Astrocyte (in vitro differentiated cells and primary cell): Measurements from ENCODE around the gene APBA2.

ENCODE experiments used
- EZH2 ChIP-seq: IDR thresholded peaks from 2 replicates; pipeline ENCODE4 v1.6.1; 2012; ENCODE audit warnings: mild to moderate bottlenecking, low read length, inconsistent platforms; ENCODE audit not compliant: insufficient read depth
- TF ChIP-seq, protein P1 (sequence below): IDR thresholded peaks from 2 replicates; pipeline ENCODE4 v1.5.1; 2011; ENCODE audit warnings: low read depth, mild to moderate bottlenecking, inconsistent platforms, low read length, moderate library complexity; ENCODE audit not compliant: insufficient read depth

DNA sequence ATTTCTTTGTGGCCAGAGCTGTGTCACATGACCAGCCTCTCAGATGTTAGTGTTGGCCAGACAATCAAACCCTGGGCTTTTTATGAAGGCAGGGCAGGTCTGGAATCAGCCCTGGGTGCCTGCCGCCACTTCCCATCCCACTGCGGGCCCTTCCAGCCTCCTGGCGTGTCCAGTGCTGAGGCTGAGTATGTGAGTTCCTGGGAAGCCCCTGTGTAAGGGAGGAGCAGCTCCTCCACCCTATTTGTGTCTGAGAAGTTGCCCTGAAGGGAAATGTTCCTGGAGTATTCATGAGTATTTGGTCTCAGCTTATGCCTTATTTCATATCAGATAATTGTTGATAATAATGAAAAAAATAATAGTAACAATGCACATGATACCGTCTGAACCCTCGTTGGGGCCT lies 193.7 kb downstream of the APBA2 start:
- TF ChIP-seq, protein P1, sequence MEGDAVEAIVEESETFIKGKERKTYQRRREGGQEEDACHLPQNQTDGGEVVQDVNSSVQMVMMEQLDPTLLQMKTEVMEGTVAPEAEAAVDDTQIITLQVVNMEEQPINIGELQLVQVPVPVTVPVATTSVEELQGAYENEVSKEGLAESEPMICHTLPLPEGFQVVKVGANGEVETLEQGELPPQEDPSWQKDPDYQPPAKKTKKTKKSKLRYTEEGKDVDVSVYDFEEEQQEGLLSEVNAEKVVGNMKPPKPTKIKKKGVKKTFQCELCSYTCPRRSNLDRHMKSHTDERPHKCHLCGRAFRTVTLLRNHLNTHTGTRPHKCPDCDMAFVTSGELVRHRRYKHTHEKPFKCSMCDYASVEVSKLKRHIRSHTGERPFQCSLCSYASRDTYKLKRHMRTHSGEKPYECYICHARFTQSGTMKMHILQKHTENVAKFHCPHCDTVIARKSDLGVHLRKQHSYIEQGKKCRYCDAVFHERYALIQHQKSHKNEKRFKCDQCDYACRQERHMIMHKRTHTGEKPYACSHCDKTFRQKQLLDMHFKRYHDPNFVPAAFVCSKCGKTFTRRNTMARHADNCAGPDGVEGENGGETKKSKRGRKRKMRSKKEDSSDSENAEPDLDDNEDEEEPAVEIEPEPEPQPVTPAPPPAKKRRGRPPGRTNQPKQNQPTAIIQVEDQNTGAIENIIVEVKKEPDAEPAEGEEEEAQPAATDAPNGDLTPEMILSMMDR: no peak
- no peak for TF ChIP-seq EZH2
